Activated CD8-positive, alpha-beta memory T cell treated with anti-CD3 and anti-CD28 coated beads for 48 hours (primary cell): ENCODE results near the gene UBE2L6.

Source experiments
- DNase-seq, 3 experiments: peaks; one replicate each; pipeline ENCODE4 v3.0.0-alpha.2; 2020; ENCODE audit warnings: low read depth in 2 of 3, low spot score in 2 of 3

Gene UBE2L6

DNA sequence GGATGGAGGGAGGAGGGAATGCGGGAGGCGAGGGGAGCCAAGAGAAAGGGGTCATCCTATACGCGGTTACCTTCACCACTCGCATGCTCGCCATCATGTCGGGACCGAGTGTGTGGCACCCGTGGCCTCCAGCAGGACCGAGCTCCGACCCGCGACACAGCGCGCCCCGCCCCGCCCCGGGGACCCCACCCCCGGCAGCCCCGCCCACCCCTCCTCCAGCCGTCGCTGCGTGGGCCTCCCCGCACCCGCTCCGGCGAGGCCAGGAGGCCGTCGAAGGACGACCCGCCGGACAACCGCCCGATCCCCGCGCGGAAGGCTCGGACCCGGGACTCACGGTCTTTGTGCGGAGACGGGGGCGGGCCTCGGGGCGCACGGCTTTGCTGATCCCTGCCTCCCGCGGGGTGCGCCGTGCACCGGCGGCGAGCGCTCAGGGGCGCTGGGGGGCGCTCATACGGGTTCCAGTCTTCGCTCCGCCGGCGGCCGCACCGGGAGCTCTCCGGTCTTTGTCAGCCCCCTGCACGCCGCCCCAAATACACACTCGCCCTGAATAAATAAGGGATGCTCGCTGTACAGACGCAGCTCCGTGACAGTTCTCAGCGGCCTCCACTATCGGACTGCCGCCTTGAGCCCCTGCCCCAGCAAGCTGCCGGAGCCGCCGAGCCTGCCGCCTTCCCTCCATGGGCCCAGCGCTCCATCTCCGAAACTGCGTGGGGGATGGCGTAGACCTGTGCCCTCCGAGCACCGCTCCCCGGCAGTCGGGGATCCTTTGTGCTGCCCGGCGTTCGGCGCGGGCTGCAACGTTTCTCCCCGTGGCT, at the start of gene UBE2L6:
UBE2L6 (minus strand) TSS at position 158 of the 815 bp plus-strand sequence; CDS start at position 97, 61 bp downstream.
- DNase-seq: peak in 2 of 3 experiments; percentile 39 to 68

DNA sequence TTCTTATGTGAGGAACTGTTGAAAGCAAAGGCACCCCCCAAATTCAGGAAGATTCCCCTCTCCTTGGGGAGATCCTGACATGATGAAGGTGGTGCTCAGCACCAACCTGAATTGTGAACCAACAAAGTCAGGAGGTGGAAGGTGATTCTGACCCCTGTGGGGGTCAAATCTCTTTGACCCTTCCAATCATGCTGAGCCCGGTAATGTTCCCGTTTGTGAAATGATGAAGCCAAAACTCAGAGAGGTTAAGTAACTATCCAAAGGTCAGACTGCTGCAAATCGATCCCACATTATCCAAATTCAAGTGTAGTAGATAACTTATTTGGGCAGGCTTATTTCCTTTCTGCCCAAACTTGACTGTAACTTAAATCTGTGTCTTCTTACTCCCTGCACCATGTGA, 49.1 kb upstream of the UBE2L6 start:
- no peak for DNase-seq

DNA sequence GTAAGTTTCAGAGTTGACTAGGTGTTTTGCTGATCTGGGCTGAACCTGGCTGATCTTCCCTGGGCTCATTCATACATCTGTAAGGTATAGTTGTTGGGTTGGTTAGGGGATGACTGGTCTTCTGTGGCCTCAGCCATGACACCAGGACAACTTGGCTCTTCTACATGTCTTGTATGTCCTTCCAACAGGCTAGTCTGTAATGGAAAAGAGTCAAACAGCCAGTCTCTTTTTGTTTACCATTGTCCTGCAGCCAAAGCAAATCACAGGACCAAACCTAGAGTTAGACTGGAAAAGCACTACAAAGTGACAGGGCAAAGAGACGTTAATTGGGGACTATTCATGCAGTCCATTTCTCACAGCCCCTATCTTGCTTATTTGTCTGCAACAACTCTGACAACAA, 47.8 kb upstream of the UBE2L6 start:
- DNase-seq: no peak

DNA sequence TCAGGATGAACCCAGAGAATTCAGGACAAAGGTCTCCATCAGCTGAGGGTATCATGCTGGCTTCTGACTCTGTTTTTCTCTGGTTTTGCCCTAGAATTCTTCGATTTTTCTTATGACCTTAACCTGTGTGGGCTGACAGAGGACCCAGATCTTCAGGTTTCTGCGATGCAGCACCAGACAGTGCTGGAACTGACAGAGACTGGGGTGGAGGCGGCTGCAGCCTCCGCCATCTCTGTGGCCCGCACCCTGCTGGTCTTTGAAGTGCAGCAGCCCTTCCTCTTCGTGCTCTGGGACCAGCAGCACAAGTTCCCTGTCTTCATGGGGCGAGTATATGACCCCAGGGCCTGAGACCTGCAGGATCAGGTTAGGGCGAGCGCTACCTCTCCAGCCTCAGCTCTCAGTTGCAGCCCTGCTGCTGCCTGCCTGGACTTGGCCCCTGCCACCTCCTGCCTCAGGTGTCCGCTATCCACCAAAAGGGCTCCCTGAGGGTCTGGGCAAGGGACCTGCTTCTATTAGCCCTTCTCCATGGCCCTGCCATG, 46.8 kb upstream of the UBE2L6 start:
- no peak for DNase-seq

DNA sequence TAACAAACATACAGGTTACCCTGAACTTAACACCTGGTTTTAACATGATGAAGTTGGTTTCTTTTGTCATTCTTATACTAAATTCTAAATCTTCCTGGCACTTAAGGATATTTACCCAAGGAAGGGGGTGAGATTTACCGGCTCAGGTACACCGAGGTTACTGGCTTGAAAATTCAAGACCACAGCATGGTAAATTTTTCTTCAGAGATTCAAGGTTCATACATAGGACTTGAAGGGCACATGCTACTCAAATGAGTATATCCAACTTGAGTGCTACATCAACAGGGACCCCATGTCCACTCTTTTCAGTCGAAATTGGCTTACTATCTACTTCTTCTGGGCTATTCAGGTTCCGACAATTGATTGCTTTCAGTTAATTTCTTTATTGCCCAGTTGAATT, 42.7 kb upstream of the UBE2L6 start:
- no peak for DNase-seq

DNA sequence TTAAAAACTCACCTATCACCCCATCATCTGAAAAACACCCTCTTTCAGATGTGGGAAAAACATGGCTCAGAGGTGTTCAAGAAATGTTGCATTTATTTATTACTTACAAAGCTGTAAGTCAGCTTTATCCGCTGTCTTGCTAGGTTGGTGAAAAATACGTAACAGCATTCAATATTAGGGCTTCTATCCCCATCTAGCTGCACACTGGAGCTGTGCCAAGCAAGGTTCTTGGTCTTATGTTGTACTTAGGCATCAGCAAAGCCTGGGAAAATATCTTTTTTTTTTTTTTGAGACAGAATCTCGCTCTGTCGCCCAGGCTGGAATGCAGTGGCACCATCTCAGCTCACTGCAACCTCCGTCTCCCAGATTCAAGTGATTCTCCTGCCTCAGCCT, 37.6 kb upstream of the UBE2L6 start:
- no peak for DNase-seq

DNA sequence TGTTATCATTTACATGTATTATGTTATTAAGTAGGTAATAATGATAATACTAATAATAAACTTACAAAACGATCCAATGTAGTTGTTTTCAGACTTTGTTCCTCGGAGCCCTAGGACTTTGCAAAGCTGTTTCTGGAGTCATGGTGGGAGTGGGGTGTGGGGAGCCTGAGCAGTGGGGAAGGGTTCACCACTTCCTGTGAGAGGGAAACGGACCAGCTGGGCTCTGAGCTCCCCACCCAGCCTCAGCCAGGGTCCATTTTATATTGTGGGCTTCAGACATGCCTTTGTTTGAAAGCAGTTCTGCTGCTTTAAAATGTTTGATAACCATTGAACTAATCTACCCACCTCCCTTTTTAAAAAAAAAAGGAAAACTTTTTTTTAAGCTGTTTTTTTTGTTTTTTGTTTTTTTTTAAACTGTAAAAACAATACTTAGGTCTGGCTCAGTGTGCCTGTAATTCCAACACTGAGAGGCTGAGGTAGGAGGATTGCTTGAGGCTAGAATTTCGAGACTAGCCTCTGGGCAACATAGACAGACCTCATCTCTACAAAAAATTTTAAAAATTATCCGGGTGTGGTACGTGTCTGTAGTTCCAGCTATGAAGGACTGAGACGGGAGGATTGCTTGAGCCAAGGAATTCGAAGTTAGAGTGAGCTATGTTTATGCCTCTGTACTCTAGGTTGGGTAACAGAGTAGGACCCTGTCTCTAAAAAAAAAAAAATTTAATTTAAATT, 37.0 kb upstream of the UBE2L6 start:
- no peak for DNase-seq

DNA sequence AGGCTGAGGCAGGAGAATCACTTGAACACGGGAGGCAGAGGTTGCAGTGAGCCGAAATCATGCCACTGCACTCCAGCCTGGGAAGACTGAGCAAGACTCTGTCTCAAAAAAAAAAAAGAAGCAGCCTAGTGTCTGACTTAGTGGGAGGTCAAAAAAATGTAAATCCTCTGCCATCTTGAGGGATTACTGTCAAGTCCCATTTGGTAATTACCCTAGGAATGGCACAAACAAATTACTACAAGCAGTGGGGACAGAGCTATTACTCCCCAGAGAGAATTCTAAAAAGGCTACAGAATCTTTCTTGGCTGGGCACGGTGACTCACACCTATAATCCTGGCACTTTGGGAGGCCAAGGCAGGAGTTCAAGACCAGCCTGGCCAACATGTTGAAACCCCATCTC, 33.8 kb upstream of the UBE2L6 start:
- DNase-seq: no peak

DNA sequence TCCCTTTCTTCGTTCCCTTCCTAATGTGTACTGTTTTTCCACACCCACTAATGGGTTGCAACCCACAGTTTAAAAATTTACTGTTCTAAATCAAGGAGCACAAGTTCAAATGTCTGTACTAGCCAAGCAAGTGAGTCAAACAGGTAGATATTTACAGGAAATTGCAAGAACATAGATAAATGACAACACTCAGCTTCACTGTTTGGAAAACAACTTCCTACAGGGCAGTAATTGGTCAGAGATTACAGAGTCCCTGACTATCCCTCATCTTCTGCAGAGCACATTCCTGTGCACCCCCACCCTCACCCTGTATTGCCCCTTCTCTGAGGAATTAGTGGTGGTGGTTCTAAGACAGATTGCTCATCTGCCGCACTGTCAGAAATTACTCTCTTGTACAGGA, 31.9 kb upstream of the UBE2L6 start:
- no peak for DNase-seq

DNA sequence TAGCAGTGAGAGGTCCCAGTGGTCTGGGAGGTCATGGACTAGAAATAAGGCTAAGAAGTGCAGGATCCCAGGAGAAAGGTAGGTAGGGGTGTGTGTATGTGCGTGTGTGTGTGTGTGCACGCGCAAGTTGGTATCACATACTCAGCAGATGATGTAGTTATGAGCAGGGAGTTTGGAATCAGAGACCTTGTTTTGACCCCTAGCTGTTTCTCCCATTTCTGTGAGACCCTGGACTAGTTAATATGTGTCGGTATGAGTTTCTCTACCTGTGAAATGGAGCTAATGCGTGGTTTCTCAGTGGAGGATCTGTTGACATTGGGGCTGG, 31.3 kb upstream of the UBE2L6 start:
- DNase-seq: no peak

DNA sequence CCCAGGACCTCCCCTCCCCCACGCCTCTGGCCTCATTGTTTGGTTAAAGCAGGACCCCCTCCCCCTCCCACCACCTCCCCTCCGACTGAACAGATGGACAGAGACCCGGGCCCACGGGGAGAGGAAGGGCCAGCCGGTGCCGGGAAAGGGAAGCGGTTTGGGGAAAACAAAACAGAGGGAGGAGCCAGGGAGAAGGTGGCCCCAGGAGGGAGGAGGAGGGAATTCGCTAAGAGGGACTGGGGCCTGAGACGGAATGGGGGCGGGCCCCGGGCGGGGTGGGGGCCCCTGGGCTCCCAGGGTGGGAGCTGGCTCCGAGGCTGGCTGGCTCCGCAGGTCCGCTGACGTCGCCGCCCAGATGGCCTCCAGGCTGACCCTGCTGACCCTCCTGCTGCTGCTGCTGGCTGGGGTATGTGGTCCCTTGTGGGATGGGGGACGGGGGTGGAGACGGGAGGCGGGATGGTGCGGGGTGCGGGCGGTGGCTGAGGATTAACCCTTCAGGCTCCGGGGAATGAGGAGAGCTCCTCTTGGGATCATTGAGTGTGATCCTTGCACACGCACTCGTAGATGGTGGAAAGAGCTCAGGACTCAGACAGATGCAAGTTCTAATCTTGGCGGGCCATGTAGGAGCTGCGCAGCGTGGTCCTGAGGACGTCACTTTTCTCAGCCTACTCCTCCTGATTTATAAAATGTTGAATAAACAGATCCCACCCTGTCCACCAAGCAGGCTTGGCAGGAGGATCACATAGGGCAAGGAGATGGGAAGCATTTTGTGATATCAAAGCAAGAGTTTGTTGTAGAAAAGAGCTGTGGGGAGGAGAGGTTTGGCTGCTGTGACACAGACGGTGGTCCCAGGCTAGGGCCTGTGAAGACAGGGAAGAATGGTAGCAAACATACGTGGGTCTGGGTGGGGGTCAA, 30.7 kb upstream of the UBE2L6 start:
- no peak for DNase-seq

DNA sequence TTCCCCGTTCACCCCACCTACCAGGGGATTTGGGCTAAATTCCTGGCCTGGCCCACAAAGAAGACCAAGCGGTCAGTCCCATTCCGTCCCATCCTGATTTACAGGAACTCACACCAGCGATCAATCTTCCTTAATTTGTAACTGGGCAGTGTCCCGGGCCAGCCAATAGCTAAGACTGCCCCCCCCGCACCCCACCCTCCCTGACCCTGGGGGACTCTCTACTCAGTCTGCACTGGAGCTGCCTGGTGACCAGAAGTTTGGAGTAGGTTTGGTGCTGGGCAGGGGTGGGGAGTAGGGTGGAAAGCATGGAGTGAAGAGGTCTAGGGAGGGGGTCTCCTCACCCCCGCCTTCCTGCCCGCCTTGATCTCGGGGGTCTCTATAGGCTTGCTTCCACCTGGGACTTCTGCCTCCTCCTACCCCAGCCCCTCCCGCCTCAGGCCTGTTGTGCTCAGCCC, 30.0 kb upstream of the UBE2L6 start, which contains the start of gene SERPING1:
SERPING1 (plus strand) TSS at position 225 of the 455 bp plus-strand sequence. CDS start 586 bp downstream, outside the sequence.
- no peak for DNase-seq

DNA sequence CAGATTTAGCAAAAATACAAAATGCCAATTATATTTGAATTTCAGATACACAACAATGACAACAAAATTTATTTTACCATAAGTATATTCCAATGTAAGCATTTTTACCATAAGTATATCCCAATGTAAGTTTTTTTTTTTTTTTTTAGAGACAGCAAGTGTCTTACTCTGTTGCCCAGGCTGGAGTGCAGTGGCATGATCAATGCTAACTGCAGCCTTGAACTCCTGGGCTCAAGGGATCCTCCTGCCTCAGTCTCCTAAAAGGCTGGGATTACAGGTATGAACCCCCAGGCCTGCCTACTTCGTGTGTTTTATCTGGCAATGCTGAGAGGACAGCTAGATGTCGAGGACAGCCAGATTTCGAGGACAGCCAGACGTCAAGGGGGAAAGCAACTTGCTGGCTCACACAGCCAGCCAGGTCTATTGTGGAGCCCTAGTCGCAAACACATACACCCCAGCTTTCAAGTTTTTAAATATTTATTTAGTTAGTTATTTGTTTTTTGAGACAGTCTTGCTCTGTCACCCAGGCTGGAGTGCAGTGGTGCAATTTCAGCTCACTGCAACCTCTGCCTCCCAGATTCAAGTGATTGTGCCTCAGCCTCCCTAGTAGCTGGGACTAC, 28.9 kb upstream of the UBE2L6 start:
- DNase-seq: no peak

DNA sequence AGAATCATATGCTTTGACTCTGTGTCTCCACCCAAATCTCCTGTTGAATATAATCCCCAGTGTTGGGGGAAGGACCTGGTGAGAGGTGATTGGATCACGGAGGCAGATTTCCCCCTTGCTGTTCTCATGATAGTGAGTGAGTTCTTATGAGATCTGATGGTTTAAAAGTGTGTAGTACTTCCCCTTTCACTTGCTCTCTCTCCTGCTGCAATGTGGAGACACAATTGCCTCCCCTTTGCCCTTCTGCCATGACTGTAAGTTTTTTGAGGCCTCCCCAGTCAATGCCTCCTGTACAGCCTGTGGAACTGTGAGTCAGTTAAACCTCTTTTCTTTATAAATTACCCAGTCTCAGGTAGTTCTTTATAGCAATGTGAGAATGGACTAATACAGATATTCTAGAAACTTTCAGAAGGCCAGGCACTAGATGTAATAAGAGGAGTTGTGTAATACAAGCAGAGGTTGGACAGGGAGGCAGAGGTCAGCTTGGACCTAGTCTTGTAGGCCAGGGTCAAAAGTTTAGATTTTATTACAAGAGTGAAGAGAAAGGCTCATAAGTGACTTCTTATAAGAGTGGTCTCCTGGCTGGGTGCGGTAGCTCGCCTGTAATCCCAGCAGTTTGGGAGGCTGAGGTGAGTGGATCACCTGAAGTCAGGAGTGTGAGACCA, 20.7 kb upstream of the UBE2L6 start:
- no peak for DNase-seq

DNA sequence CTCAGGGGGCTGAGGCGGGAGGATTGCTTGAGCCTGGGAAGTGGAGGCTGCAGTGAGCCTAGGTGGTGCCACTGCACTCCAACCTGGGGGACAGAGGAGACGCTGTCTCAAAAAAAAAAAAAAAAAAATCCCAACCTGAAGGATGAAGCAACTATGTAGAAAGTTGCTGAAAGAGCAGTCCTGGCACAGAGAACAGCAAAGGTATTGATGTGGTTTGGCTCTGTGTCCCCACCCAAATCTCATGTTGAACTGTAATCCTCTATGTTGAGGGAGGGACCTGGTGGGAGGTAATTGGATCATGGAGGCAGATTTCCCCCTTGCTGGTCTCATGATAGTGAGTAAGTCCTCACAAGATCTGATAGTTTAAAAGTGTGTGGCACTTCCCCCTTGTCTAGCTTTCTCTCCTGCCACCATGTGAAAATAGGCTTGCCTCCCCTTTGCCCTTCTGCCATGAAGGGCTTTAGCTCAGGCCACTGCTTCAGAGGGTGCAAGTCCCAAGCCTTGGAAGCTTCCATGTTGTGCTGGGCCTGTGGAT, 19.3 kb upstream of the UBE2L6 start:
- DNase-seq: no peak

DNA sequence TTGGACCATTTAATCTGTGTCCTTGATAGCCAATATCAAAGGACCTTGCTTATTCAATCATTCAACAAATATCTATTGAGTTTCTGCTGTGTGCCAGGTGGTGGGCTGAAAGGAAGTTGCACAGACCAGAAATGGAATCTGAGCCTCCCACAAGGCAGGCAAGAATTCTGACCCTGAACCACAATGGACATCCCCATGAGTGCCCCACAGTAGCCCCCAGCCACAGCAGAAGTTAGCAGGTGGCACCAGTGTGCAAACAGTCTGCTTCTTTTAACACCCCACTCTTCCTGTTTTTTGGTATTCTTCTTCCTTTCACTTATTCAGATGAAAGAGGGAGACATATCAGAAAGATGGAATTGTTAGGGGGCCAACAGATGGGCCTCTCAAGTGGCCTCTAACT, 17.8 kb upstream of the UBE2L6 start:
- DNase-seq: no peak

DNA sequence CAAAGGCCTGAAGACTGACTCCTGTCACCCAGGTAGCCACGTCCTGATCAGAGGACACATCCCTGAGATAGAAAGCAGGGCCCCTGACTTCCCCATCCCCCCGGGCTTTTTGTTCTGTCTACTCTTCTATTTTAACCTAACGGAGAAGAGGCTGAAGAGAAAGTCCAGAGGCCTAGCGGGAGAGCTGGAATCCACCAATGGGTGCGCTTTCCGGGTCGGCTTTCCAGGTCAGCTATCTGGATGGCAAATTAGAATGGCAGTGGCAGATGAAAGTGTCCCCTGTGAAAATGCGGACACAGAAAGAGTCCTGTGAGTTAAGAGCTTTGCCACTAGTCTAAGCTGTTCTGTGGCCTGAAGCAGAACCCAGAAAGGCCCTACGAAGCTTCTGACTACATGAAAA, 16.9 kb upstream of the UBE2L6 start:
- DNase-seq: no peak

DNA sequence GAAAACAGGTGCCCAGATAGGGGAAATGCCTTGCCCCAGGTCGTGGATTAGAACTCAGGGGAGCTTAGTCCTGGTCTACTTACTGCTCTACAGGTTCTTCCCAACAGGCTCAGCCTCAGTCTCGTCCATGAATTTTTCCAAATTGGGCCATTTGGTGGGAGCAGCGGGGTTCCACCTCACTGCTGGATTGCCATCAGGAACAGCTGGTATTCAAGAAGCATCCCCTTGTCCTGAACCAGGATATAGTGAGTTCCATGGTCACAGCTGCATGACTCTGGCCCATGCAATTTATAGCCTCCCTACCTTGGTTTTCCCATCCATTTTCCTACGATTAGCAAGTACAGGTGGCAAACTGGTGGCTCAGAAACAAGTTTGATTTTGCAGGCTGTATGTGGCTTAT, 6.6 kb upstream of the UBE2L6 start:
- no peak for DNase-seq

DNA sequence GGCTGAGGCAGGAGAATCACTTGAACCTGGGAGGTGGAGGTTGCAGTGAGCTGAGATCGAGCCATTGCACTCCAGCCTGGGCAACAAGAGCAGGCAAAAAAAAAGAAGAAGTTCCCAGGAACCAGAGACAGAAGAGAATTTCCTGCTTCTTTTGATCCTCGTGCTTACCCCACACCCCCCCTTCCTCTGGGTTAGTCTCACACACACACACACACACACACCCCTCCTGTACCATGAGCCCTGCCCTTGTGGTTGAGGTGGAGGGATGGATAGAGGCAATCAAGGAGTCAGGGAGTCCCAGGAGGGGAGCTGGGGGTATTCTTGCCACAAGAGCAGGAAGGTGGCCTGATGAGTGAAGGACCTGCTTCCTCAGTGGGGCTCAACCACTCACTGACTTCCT, 4.1 kb upstream of the UBE2L6 start:
- no peak for DNase-seq

DNA sequence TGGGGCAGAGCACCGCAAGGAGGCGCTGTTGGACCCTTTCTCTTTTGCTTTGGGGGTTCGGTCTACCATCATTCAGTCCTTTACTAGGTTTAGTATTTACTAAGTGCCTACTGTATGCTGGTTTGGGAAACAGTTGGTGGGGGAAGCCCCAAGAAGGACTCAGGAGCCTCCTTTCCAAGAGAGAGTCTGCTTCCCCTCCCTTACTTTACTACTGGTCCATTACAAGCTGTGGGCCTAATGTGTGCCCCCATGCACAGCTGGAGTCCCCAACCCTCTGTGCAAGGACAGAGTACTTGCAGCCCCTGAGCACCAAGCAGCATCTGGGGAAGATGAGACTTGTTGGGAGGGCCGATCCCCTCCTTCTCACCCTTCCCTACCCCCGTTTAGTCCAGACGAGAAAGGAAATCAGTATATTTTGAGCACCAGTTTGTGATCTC, 876 bp upstream of the UBE2L6 start:
- peak in 2 of 3 experiments; percentile 86 to 87 for DNase-seq
